Measurements from ENCODE around the gene MARVELD1.
"Not testable (repeated sequence)": the region's sequence is repeated elsewhere in the genome, so short reads cannot be mapped to it uniquely, and the experiment has no call there.

MARVELD1 gene

DNA sequence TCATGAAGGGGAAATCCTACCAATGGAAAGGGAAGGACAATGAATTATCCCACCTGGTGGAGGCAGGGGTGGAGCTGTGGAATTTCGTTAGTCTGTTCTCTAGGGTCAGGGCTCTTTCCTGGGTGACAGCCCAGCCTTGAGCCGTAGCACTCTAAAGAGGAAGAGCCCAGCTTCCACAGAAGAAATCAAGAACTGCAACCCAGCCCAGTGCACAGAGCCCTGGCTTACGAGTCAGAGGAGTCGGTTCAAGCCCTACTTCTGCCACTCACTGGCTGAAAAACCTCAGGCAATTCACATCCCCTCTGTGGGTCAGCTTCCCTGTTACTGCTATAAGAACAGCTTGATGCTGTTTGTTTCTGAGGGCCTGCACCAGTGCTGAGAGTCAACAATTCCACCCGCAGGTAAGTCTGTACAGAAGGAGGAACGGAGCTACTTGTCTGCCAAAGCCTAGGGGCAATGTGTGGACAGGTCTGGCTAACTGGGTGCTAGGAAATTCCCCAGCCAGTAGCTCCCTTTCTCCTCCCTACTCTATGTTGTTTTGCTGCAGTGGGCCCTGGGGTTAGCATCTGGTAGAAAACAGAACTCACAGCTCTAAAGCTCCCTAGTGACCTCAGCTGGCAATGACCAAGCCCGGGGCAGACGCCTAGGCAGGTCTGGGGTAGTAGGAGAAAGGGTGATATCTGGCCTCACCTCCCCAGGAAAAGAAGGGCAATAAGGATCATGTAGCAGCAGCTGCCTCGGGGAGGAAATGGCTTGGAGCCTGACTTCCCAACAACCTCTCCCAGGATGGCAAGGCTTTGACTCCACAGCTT lies 29.8 kb upstream of the MARVELD1 start:
- H3K9me3 ChIP-seq (ENCODE audit: control insufficient read depth, low read length) = no peaks in the 10 kb centered on the region
- peaks cover 15% of the 10 kb centered on the region for H3K4me1 ChIP-seq (ENCODE audit: control insufficient read depth, insufficient read depth, low read length, poor library complexity, severe bottlenecking)
- no peaks in the 10 kb centered on the region for H3K36me3 ChIP-seq (ENCODE audit: control insufficient read depth, insufficient read depth, low read length)
- peak overlapping the region; percentile 46 for H3K27ac ChIP-seq (ENCODE audit: low read depth, low read length, severe bottlenecking)
- no peak overlapping the region for H3K4me3 ChIP-seq (ENCODE audit: extremely low read depth, insufficient read depth, low read length, poor library complexity, severe bottlenecking)
- 76 to 81% methylated on average over 7 of the region's 9 CpGs for WGBS, 2 experiments (ENCODE audit: insufficient coverage in 2 of 2)

DNA sequence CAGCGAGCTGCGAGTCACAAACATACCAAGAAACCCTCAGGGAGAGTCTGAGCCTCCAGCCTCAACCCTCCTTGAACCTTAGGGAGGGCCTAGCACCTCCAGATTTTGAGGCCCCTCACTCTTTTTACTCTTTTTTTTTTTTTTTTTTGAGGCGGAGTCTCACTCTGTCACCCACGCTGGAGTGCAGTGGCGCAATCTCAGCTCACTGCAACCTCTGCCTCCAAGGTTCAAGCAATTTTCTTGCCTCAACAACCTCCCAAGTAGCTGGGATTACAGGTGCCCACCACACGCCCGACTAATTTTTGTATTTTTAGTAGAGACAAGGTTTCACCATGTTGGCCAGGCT lies 29.2 kb upstream of the MARVELD1 start:
- H3K4me3 ChIP-seq (ENCODE audit: extremely low read depth, insufficient read depth, low read length, poor library complexity, severe bottlenecking); H3K36me3 ChIP-seq (ENCODE audit: control insufficient read depth, insufficient read depth, low read length); H3K9me3 ChIP-seq (ENCODE audit: control insufficient read depth, low read length); H3K27ac ChIP-seq (ENCODE audit: low read depth, low read length, severe bottlenecking): not testable (repeated sequence)
- peaks cover 15% of the 10 kb centered on the region for H3K4me1 ChIP-seq (ENCODE audit: control insufficient read depth, insufficient read depth, low read length, poor library complexity, severe bottlenecking)
- 100% methylated on average over 3 of the region's 7 CpGs; no CpG with 5 or more reads in 1 of the 2 experiments for WGBS, 2 experiments (ENCODE audit: insufficient coverage in 2 of 2)

DNA sequence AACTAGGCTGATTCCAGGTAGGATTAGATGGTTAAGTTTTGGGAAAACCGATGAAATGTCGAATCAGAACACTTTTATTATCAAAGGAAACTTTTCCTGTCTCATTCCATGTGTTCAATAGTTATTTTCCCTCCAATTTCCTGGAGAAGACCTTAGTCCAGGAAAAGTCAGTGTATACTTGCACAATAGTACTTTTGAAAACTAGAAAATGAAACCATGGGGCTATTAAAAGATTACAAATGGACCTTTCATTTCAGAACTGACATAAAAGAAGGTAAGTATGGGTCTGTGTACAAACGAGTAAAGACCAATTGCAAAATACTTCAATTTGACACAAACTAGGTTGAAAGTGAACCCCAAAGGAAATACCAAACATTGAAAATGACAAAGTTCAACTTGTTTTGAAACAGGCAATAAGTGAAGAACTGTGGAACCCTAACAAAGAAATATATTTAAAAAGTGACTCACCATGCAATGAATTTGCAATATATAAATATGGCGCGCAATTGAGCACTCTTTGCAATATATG lies 28.6 kb upstream of the MARVELD1 start:
- WGBS, 2 experiments (ENCODE audit: insufficient coverage in 2 of 2) = 97% methylated on average over 5 of the region's 5 CpGs; no CpG with 5 or more reads in 1 of the 2 experiments
- no peaks in the 10 kb centered on the region for H3K9me3 ChIP-seq (ENCODE audit: control insufficient read depth, low read length)

DNA sequence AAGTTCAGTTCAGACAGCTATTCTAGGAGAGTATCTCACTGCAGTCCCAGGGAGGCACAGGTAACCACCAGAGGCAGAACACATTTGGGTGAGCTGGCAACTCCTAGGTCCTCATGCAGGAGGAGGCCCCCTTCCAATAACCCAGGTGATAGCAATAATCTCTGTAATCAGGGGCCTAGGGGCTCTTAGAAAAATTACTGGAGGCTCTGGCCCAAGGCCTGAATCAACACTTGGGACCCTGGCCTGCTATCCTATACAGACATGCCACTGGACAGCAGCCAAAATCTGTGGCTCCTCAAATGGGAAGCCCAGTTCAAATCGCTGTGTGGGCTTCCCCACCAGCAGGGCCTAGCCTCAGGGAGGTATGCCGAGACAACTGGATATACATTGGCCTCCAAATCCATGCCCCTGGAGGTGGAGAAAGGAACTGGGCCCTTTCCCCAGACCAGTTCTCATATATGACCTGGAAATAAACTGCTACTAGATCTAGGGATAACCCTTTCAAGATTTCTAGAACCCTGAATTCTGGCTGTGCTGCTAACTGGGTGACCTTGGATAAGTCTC lies 28.1 kb upstream of the MARVELD1 start:
- Histone ChIP-seq H3K4me1 (ENCODE audit: control insufficient read depth, insufficient read depth, low read length, poor library complexity, severe bottlenecking) (peaks cover 15% of the 10 kb centered on the region), H3K4me3 (ENCODE audit: extremely low read depth, insufficient read depth, low read length, poor library complexity, severe bottlenecking) (no peak overlapping the region), H3K27ac (ENCODE audit: low read depth, low read length, severe bottlenecking) (no peak overlapping the region), H3K36me3 (ENCODE audit: control insufficient read depth, insufficient read depth, low read length) (no peaks in the 10 kb centered on the region), H3K9me3 (ENCODE audit: control insufficient read depth, low read length) (no peaks in the 10 kb centered on the region)
- WGBS, 2 experiments (ENCODE audit: insufficient coverage in 2 of 2) = 83 to 89% methylated on average over 1 to 2 of the region's 2 CpGs

More for the DNA sequence above, 28.6 kb upstream of the MARVELD1 start:
- Histone ChIP-seq H3K27ac (ENCODE audit: low read depth, low read length, severe bottlenecking) (no peak overlapping the region), H3K4me3 (ENCODE audit: extremely low read depth, insufficient read depth, low read length, poor library complexity, severe bottlenecking) (no peak overlapping the region), H3K4me1 (ENCODE audit: control insufficient read depth, insufficient read depth, low read length, poor library complexity, severe bottlenecking) (peaks cover 15% of the 10 kb centered on the region), H3K36me3 (ENCODE audit: control insufficient read depth, insufficient read depth, low read length) (no peaks in the 10 kb centered on the region)

DNA sequence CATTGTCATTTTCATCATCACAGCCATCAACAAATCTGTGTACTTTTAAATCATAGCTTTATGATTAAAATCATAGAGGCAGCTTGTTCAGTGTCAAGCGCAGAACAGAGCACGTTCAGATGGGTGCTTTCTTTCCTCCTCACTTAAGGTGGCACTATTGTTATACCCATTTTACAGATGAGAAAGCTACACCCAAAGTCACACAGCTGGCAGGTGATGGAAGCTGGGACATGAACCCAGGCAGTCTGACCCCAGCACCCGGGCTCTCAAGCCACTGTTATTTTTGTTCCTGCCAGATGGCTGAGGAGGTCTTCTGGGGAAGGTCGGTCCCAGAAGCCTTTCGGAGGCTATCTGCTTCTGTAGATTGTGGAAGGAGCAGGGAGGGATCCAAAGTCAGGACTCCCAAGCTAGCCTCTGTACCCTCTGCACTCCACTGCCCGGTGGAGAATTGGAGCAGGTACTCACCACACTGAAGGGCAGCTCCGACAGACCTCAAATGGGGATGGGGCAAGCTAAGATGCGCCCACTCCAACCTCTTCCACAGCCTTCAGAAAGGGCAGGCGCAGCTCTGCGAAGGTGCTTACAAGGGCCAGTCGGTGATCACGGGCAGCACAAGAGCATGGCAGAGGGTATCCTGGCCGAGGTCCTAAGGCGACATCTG lies 27.1 kb upstream of the MARVELD1 start:
- Histone ChIP-seq H3K36me3 (ENCODE audit: control insufficient read depth, insufficient read depth, low read length) (no peaks in the 10 kb centered on the region), H3K27ac (ENCODE audit: low read depth, low read length, severe bottlenecking) (peak overlapping the region; percentile 5), H3K4me1 (ENCODE audit: control insufficient read depth, insufficient read depth, low read length, poor library complexity, severe bottlenecking) (peaks cover 15% of the 10 kb centered on the region), H3K9me3 (ENCODE audit: control insufficient read depth, low read length) (no peaks in the 10 kb centered on the region), H3K4me3 (ENCODE audit: extremely low read depth, insufficient read depth, low read length, poor library complexity, severe bottlenecking) (peak overlapping the region; percentile 59)
- 18 to 35% methylated on average over 6 to 12 of the region's 14 CpGs for WGBS, 2 experiments (ENCODE audit: insufficient coverage in 2 of 2)

DNA sequence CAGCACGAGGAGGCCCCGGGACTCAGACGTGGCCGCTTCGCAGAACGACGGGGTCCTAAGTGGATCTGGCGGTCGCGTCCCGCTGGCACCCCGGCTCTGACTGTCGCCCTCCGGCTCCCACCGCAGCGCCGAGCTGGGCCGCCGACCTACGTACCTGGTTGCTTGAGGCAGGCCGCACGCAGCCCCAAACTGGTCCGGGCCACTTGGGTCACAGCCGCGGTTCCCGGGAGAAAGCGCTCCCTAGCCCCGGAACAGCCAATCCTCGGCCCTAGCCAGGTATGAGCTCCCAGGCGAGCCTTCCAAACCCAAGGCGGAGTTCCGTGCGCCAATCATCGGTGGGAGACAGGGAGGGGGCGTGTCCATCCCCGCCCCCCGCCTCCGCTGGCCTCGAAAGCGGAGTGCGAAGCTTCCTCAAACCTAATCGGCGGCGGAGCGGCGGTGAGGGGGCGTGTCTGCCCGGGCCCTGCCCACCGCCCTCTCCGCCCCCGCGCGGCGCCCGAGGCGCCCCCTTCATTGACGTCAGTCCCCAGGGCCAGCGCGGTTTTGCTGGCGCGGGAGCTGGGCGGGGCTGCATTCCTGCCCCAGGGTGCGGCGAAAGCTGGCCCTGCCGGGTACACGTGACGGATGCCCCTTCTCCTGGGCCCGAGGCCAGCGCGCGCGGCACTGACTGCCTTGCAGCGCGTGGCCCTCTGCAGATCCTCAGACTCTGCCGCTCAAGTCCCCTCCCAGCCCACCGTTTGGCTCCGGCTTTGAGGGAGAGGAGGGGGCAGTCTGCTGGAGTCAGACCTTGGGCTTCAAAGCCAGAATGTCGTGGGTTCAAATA lies 26.4 kb upstream of the MARVELD1 start, which contains the start of gene AVPI1:
TSS of gene AVPI1 (minus strand) at position 280 of the 823 bp plus-strand sequence. CDS start 7,336 bp downstream, outside the sequence.
- WGBS, 2 experiments (ENCODE audit: insufficient coverage in 2 of 2) = 1 to 2% methylated on average over 58 to 74 of the region's 78 CpGs
- H3K36me3 ChIP-seq (ENCODE audit: control insufficient read depth, insufficient read depth, low read length) = no peaks in the 10 kb centered on the region

DNA sequence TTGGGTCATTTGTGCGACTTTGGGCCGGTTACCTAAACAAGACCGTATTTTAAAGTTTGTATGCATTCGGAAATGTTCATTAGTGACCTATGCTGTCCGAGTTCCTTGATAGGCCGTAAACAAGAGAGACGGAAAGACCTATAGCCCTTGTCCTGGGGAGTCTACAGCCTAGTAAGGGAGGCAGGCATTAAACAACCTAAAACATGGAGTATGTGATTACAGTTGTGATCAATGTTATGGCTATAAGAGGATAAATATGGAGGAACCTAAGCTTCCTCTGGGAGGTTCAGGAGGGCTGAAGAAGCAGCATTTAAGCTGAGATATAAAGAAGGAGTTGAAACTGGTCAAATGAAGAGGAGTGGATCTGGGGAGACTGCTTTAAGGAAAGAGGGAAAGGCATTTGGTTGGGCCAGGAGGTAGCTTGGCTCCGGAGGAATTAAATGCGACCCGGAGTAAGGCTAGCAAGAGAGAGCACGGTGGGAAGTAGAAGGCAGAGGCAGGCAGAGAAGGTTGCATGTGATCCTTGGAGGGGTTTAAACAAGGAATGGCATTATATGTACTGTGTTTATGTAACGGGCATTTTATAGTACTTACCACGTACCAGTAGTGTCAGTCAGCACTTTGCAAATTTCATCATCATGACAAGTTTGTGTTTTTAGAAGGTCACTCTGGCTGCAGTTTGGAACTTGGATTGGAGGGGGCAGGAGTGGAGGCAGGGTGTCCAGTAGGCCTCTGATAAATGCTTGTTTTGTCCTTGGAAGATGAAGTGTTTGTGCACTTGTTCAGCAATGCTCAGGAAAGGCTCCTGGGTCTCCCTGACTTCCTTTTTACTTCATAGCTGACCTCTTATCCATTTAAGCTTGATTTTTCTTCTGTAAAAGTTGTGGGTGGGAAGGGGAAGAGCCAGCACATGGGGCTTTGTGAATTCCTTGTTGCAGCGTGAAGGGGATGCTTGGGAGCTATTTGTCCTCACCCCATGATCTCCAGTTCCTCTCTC lies 25.4 kb upstream of the MARVELD1 start:
- peak overlapping the region; percentile 89 for H3K27ac ChIP-seq (ENCODE audit: low read depth, low read length, severe bottlenecking)
- H3K4me1 ChIP-seq (ENCODE audit: control insufficient read depth, insufficient read depth, low read length, poor library complexity, severe bottlenecking) = peaks cover 15% of the 10 kb centered on the region
- H3K9me3 ChIP-seq (ENCODE audit: control insufficient read depth, low read length) = no peaks in the 10 kb centered on the region
- H3K36me3 ChIP-seq (ENCODE audit: control insufficient read depth, insufficient read depth, low read length) = no peaks in the 10 kb centered on the region
- peak overlapping the region; percentile 59 for H3K4me3 ChIP-seq (ENCODE audit: extremely low read depth, insufficient read depth, low read length, poor library complexity, severe bottlenecking)
- 82 to 84% methylated on average over 13 to 14 of the region's 14 CpGs for WGBS, 2 experiments (ENCODE audit: insufficient coverage in 2 of 2)

More for the DNA sequence above, 26.4 kb upstream of the MARVELD1 start, which contains the start of gene AVPI1:
- peak within 1 kb of the TSS; percentile 59 for H3K4me3 ChIP-seq (ENCODE audit: extremely low read depth, insufficient read depth, low read length, poor library complexity, severe bottlenecking)
- H3K4me1 ChIP-seq (ENCODE audit: control insufficient read depth, insufficient read depth, low read length, poor library complexity, severe bottlenecking) = peaks cover 15% of the 10 kb centered on the region
- peak within 1 kb of the TSS; percentile 89 for H3K27ac ChIP-seq (ENCODE audit: low read depth, low read length, severe bottlenecking)
- no peaks in the 10 kb centered on the region for H3K9me3 ChIP-seq (ENCODE audit: control insufficient read depth, low read length)

DNA sequence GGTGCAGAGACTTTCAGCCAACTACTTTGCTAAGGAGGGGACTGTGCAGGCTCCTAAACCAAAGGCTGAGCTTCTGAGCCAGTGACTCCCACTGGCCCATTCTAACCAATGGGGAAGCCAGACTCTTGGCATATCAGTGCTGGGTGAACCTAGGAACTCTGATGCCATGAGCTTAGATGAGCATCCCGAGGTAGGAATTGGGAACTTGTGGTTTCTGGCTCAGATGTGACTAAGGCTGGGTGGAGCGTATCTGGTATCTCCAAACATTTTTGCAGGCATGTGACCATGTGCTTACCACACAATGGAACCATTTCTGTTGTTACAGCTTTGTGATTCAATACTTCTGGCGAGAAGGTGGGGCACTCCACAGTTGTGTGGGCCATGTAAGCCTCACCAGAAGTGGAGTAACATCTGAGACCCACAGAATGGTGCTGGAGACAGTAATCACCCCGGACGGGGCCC lies 23.9 kb upstream of the MARVELD1 start:
- Histone ChIP-seq H3K4me1 (ENCODE audit: control insufficient read depth, insufficient read depth, low read length, poor library complexity, severe bottlenecking) (peaks cover 7% of the 10 kb centered on the region), H3K36me3 (ENCODE audit: control insufficient read depth, insufficient read depth, low read length) (no peaks in the 10 kb centered on the region), H3K4me3 (ENCODE audit: extremely low read depth, insufficient read depth, low read length, poor library complexity, severe bottlenecking) (no peak overlapping the region), H3K9me3 (ENCODE audit: control insufficient read depth, low read length) (no peaks in the 10 kb centered on the region), H3K27ac (ENCODE audit: low read depth, low read length, severe bottlenecking) (no peak overlapping the region)
- 85 to 96% methylated on average over 5 of the region's 5 CpGs for WGBS, 2 experiments (ENCODE audit: insufficient coverage in 2 of 2)

DNA sequence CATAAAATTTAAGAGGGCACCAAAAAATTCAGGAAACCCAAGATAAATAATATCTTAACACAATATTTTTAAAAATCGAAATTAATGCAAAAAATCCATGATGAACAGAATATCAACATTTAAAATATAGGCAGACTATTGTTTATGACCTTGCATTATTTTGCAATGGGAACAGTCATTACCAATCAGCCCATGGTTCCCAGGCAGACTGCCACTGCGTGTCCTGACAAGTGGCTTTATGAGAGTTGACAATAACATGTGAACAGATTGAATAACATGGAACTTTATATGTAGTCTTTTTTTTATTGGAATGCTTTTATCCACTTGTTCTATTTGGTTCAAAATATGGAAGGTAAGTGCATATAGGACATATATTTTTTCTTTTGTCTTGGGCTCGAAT lies 23.4 kb upstream of the MARVELD1 start:
- Histone ChIP-seq H3K36me3 (ENCODE audit: control insufficient read depth, insufficient read depth, low read length) (no peaks in the 10 kb centered on the region), H3K27ac (ENCODE audit: low read depth, low read length, severe bottlenecking) (no peak overlapping the region), H3K4me3 (ENCODE audit: extremely low read depth, insufficient read depth, low read length, poor library complexity, severe bottlenecking) (no peak overlapping the region), H3K9me3 (ENCODE audit: control insufficient read depth, low read length) (no peaks in the 10 kb centered on the region), H3K4me1 (ENCODE audit: control insufficient read depth, insufficient read depth, low read length, poor library complexity, severe bottlenecking) (peaks cover 7% of the 10 kb centered on the region)
- WGBS, 2 experiments (ENCODE audit: insufficient coverage in 2 of 2) = 90% methylated on average over 2 of the region's 3 CpGs; no CpG with 5 or more reads in 1 of the 2 experiments

Data from mesodermal cell (in vitro differentiated cells).